Omental fat pad (tissue), 4 donors: ENCODE measurements around the gene MRPS12. TPM values are rescaled to one million over a fixed set of nuclear protein-coding genes. Genes with fewer than 3 reads are reported as not detected.

Experiments used
- ATAC-seq: fragments of 150-250 bp; one replicate; pipeline ENCODE4 v1.9.1; 2016; ENCODE audit warnings: mild to moderate bottlenecking, moderate library complexity; ENCODE audit not compliant: low FRiP score
- DNase-seq: peaks from one replicate; pipeline ENCODE4 v3.0.0-alpha.2; 2019; ENCODE audit warnings: low spot score
- CTCF ChIP-seq, 3 donors: fragments of 450-650 bp; IDR thresholded peaks; one replicate each; pipeline ENCODE4 v1.5.1; 2016 to 2017; ENCODE audit warnings: antibody characterized with exemption in 3 of 3, mild to moderate bottlenecking in 3 of 3, moderate library complexity in 2 of 3
- total RNA-seq, 4 donors: library from RNA; depleted of rRNA; stranded (reverse); fragments of >200 nt; gene quantifications; one replicate each; pipeline ENCODE4 v1.1.0, GENCODE V29; 2016

Gene MRPS12
- total RNA-seq, 4 donors from 2014 or later: 27.3 to 46.0 (median 37.7) TPM

- DNase-seq (no peak), ATAC-seq (no peak)
- TF ChIP-seq CTCF (IDR thresholded peaks at IDR 0.05): no peak
Observed at GRCh38 chr19:38924388-38924787, 6.4 kb upstream of the MRPS12 start.

- DNase-seq (no peak), ATAC-seq (no peak)
- no peak for TF ChIP-seq CTCF (IDR thresholded peaks at IDR 0.05)
Observed at GRCh38 chr19:38928391-38929001, 2.2 kb upstream of the MRPS12 start.

- ATAC-seq (peak; percentile 96), DNase-seq (peak; percentile 68)
- peak in 2 of 3 donors; percentile 87 to 95 for TF ChIP-seq CTCF (IDR thresholded peaks at IDR 0.05)
Observed at GRCh38 chr19:38929929-38930775, 592 bp upstream of the MRPS12 start, which contains the start of gene SARS2. SARS2 (minus strand) TSS chr19:38930763; CDS start chr19:38930736, 27 bp downstream.

- DNase-seq: no peak
- TF ChIP-seq CTCF (IDR thresholded peaks at IDR 0.05): no peak
- ATAC-seq: no peak
Observed at GRCh38 chr19:38931521-38931793, 713 bp downstream of the MRPS12 start.

- ATAC-seq (no peak), DNase-seq (no peak)
- no peak for TF ChIP-seq CTCF (IDR thresholded peaks at IDR 0.05)
Observed at GRCh38 chr19:38932425-38933179, 1.9 kb downstream of the MRPS12 start.

GRCh38 chr19:38933544-38933943 lies 2.8 kb downstream of the MRPS12 start:
- ATAC-seq (no peak), DNase-seq (no peak)
- no peak for TF ChIP-seq CTCF (IDR thresholded peaks at IDR 0.05)
